ENCODE results near the gene BRF1. TPM values are rescaled to one million over a fixed set of nuclear protein-coding genes. Genes with fewer than 3 reads are reported as not detected.

The BRF1 gene
- total RNA-seq, 1 experiment from 2014 or later, result 26.4 TPM

DNA sequence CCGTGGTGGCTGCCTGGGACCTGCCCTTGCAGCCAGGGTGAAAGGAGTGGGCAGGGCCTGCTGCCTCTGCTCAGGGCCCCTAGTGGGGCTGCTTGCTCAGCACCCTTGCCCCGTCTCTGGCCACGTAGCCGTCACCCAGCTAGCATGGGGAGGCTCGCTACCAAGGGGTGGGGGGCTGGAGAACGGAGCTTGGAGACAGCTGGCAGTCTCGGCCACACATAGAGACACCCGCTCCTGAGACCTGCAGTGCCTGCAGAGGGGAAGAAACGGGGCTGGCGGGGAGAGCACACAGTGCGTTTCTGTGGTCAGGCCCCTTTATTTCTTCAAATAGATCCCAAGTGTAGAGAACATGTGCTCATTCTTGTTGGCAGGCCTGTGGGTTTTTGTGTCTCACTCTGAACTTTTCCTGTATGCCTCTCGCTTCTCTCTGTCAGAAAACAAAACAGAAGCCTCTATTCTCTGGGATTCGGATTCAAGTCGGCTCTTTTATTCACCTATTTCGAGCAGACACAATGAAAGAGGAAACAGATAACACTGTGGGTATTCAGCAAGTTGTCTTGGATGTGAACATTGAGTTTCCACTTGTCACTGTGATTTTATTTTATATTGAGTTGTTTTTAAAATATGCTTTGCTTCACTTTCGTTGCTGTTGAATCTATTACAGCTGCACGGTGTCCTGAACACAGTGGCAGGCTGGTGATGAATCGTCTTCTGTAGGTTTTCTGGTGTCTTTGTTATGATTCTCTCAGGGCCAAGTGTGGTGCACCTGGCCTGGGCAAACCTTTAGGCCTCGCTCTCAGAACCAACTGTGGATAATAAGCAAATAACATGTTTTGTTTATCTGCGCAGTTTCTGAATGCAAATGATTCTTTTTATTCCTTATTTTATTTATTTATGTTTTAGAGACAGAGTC lies 40.3 kb upstream of the BRF1 start (continued):
- TF ChIP-seq, protein P1, sequence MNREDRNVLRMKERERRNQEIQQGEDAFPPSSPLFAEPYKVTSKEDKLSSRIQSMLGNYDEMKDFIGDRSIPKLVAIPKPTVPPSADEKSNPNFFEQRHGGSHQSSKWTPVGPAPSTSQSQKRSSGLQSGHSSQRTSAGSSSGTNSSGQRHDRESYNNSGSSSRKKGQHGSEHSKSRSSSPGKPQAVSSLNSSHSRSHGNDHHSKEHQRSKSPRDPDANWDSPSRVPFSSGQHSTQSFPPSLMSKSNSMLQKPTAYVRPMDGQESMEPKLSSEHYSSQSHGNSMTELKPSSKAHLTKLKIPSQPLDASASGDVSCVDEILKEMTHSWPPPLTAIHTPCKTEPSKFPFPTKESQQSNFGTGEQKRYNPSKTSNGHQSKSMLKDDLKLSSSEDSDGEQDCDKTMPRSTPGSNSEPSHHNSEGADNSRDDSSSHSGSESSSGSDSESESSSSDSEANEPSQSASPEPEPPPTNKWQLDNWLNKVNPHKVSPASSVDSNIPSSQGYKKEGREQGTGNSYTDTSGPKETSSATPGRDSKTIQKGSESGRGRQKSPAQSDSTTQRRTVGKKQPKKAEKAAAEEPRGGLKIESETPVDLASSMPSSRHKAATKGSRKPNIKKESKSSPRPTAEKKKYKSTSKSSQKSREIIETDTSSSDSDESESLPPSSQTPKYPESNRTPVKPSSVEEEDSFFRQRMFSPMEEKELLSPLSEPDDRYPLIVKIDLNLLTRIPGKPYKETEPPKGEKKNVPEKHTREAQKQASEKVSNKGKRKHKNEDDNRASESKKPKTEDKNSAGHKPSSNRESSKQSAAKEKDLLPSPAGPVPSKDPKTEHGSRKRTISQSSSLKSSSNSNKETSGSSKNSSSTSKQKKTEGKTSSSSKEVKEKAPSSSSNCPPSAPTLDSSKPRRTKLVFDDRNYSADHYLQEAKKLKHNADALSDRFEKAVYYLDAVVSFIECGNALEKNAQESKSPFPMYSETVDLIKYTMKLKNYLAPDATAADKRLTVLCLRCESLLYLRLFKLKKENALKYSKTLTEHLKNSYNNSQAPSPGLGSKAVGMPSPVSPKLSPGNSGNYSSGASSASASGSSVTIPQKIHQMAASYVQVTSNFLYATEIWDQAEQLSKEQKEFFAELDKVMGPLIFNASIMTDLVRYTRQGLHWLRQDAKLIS (CRISPR knock-in tag; IDR thresholded peaks at IDR 0.05; ENCODE audit: borderline replicate concordance), result no peak
- TF ChIP-seq TEAD1 (CRISPR knock-in tag; IDR thresholded peaks at IDR 0.05), result no peak
- TF ChIP-seq, protein P2, sequence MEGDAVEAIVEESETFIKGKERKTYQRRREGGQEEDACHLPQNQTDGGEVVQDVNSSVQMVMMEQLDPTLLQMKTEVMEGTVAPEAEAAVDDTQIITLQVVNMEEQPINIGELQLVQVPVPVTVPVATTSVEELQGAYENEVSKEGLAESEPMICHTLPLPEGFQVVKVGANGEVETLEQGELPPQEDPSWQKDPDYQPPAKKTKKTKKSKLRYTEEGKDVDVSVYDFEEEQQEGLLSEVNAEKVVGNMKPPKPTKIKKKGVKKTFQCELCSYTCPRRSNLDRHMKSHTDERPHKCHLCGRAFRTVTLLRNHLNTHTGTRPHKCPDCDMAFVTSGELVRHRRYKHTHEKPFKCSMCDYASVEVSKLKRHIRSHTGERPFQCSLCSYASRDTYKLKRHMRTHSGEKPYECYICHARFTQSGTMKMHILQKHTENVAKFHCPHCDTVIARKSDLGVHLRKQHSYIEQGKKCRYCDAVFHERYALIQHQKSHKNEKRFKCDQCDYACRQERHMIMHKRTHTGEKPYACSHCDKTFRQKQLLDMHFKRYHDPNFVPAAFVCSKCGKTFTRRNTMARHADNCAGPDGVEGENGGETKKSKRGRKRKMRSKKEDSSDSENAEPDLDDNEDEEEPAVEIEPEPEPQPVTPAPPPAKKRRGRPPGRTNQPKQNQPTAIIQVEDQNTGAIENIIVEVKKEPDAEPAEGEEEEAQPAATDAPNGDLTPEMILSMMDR (IDR thresholded peaks at IDR 0.05), result no peak
- no peak for TF ChIP-seq ZNF396 (CRISPR knock-in tag; IDR thresholded peaks at IDR 0.05; ENCODE audit: borderline replicate concordance)
- TF ChIP-seq ZNF423 (CRISPR knock-in tag; IDR thresholded peaks at IDR 0.05), result no peak
- TF ChIP-seq, protein P3, sequence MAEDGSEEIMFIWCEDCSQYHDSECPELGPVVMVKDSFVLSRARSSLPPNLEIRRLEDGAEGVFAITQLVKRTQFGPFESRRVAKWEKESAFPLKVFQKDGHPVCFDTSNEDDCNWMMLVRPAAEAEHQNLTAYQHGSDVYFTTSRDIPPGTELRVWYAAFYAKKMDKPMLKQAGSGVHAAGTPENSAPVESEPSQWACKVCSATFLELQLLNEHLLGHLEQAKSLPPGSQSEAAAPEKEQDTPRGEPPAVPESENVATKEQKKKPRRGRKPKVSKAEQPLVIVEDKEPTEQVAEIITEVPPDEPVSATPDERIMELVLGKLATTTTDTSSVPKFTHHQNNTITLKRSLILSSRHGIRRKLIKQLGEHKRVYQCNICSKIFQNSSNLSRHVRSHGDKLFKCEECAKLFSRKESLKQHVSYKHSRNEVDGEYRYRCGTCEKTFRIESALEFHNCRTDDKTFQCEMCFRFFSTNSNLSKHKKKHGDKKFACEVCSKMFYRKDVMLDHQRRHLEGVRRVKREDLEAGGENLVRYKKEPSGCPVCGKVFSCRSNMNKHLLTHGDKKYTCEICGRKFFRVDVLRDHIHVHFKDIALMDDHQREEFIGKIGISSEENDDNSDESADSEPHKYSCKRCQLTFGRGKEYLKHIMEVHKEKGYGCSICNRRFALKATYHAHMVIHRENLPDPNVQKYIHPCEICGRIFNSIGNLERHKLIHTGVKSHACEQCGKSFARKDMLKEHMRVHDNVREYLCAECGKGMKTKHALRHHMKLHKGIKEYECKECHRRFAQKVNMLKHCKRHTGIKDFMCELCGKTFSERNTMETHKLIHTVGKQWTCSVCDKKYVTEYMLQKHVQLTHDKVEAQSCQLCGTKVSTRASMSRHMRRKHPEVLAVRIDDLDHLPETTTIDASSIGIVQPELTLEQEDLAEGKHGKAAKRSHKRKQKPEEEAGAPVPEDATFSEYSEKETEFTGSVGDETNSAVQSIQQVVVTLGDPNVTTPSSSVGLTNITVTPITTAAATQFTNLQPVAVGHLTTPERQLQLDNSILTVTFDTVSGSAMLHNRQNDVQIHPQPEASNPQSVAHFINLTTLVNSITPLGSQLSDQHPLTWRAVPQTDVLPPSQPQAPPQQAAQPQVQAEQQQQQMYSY (CRISPR knock-in tag; IDR thresholded peaks at IDR 0.05), result no peak
- TF ChIP-seq, protein P4, sequence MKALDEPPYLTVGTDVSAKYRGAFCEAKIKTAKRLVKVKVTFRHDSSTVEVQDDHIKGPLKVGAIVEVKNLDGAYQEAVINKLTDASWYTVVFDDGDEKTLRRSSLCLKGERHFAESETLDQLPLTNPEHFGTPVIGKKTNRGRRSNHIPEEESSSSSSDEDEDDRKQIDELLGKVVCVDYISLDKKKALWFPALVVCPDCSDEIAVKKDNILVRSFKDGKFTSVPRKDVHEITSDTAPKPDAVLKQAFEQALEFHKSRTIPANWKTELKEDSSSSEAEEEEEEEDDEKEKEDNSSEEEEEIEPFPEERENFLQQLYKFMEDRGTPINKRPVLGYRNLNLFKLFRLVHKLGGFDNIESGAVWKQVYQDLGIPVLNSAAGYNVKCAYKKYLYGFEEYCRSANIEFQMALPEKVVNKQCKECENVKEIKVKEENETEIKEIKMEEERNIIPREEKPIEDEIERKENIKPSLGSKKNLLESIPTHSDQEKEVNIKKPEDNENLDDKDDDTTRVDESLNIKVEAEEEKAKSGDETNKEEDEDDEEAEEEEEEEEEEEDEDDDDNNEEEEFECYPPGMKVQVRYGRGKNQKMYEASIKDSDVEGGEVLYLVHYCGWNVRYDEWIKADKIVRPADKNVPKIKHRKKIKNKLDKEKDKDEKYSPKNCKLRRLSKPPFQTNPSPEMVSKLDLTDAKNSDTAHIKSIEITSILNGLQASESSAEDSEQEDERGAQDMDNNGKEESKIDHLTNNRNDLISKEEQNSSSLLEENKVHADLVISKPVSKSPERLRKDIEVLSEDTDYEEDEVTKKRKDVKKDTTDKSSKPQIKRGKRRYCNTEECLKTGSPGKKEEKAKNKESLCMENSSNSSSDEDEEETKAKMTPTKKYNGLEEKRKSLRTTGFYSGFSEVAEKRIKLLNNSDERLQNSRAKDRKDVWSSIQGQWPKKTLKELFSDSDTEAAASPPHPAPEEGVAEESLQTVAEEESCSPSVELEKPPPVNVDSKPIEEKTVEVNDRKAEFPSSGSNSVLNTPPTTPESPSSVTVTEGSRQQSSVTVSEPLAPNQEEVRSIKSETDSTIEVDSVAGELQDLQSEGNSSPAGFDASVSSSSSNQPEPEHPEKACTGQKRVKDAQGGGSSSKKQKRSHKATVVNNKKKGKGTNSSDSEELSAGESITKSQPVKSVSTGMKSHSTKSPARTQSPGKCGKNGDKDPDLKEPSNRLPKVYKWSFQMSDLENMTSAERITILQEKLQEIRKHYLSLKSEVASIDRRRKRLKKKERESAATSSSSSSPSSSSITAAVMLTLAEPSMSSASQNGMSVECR (CRISPR knock-in tag; IDR thresholded peaks at IDR 0.05; ENCODE audit: borderline replicate concordance), result no peak
- no peak for TF ChIP-seq PRRX2 (CRISPR knock-in tag; IDR thresholded peaks at IDR 0.05)

DNA sequence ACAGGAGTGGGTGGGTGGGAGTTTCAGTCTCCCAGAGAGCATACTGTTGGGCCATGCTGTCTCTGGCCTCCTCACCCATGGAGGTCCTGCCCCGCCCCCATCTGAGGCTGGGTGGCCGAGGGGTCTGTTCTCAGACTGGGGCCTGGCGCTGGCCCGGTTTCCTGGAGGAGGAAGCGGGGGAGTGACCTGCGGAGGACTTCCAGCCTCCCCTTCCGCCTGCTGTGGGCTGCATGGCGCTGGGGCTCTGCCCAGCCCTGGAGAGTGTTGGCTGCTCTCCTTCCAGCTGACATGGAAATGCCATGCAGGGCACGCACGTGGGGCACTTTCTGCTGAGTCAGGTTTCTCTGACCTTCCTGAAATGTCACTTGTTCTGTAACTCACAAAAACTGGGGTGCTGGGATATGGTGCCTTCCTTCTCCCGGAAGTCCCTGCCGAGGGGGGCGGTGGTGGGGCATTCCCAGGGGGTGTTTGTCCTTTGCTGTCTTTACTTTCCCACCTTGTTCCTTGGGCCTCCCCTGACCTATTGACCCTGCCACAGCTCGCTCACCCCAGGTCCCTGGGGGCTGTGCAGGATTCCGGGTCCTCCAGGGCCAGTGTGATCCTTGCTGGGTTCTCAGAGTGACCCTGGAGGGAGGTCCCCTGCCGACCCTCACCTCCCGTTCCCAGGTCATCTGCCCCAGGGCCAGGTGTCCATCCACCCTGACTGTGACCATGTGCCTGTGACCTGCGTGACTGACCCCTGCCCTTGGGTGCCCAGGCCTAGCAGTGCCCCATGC lies 37.4 kb upstream of the BRF1 start:
- H3K4me3 Mint-ChIP-seq, result no peak overlapping the region
- TF ChIP-seq TEAD4 (CRISPR knock-in tag; IDR thresholded peaks at IDR 0.05) (no peak), ZNF121 (CRISPR knock-in tag; IDR thresholded peaks at IDR 0.05) (no peak), NR3C1 (CRISPR knock-in tag; conservative IDR thresholded peaks at IDR 0.05; ENCODE audit: low read depth) (no peak), GABPB1 (CRISPR knock-in tag; IDR thresholded peaks at IDR 0.05) (no peak), FOXP1 (CRISPR knock-in tag; IDR thresholded peaks at IDR 0.05; ENCODE audit: borderline replicate concordance) (no peak)
- TF ChIP-seq, protein P5, sequence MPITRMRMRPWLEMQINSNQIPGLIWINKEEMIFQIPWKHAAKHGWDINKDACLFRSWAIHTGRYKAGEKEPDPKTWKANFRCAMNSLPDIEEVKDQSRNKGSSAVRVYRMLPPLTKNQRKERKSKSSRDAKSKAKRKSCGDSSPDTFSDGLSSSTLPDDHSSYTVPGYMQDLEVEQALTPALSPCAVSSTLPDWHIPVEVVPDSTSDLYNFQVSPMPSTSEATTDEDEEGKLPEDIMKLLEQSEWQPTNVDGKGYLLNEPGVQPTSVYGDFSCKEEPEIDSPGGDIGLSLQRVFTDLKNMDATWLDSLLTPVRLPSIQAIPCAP (CRISPR knock-in tag; IDR thresholded peaks at IDR 0.05), result no peak
- TF ChIP-seq, protein P6, sequence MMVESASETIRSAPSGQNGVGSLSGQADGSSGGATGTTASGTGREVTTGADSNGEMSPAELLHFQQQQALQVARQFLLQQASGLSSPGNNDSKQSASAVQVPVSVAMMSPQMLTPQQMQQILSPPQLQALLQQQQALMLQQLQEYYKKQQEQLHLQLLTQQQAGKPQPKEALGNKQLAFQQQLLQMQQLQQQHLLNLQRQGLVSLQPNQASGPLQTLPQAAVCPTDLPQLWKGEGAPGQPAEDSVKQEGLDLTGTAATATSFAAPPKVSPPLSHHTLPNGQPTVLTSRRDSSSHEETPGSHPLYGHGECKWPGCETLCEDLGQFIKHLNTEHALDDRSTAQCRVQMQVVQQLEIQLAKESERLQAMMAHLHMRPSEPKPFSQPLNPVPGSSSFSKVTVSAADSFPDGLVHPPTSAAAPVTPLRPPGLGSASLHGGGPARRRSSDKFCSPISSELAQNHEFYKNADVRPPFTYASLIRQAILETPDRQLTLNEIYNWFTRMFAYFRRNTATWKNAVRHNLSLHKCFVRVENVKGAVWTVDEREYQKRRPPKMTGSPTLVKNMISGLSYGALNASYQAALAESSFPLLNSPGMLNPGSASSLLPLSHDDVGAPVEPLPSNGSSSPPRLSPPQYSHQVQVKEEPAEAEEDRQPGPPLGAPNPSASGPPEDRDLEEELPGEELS (CRISPR knock-in tag; IDR thresholded peaks at IDR 0.05), result no peak

More for the DNA sequence above, 37.4 kb upstream of the BRF1 start:
- ChIA-PET CTCF (interaction anchor here (0.6 to 1.5 kb wide), 3 partner anchors 8 to 13 kb away, joined by 3 to 5 read pairs (median 3); no protein-coding TSS in a partner anchor), POLR2A (no interaction called here)
- Mint-ChIP-seq H3K27ac (peak overlapping the region; percentile 60), H3K4me1 (peaks cover 9% of the 10 kb centered on the region), H3K9me3 (no peaks in the 10 kb centered on the region), H3K36me3 (peaks cover 4% of the 10 kb centered on the region; the same call in 1 of the 2 replicates), H3K27me3 (ENCODE audit: low read depth) (no peaks in the 10 kb centered on the region)
- DNase-seq (ENCODE audit: low spot score), result no peak
- ATAC-seq, result no peak

All from WTC11 (cell line).